GM19468 (cell line): ENCODE results near the gene ROR1.

ENCODE experiments used
- ATAC-seq: cut with Tn5 transposase; IDR thresholded peaks from one replicate; pipeline ENCODE4 v1.9.1; 2021; ENCODE audit warnings: mild to moderate bottlenecking, moderate library complexity, moderate number of reproducible peaks; ENCODE audit not compliant: unreplicated experiment; ENCODE audit errors: extremely low read depth

ROR1 gene

GRCh38 chr1:64038119-64038518, 264.3 kb downstream of the ROR1 start:
- no peak for ATAC-seq

GRCh38 chr1:64038965-64039364, 265.1 kb downstream of the ROR1 start:
- ATAC-seq = no peak

GRCh38 chr1:64039390-64039926, 265.6 kb downstream of the ROR1 start:
- ATAC-seq = no peak

- no peak for ATAC-seq
These were observed 267.7 kb downstream of the ROR1 start for GRCh38 chr1:64041371-64042131.

- ATAC-seq = no peak
These were observed 268.7 kb downstream of the ROR1 start for GRCh38 chr1:64042331-64043100.

- ATAC-seq = no peak
These were observed 269.5 kb downstream of the ROR1 start for GRCh38 chr1:64043288-64043687.

GRCh38 chr1:64043976-64044375, 270.2 kb downstream of the ROR1 start:
- no peak for ATAC-seq

GRCh38 chr1:64046243-64046642, 272.4 kb downstream of the ROR1 start:
- ATAC-seq = no peak

- no peak for ATAC-seq
These were observed 273.1 kb downstream of the ROR1 start for GRCh38 chr1:64046891-64047290.

GRCh38 chr1:64047549-64047996, 273.8 kb downstream of the ROR1 start:
- no peak for ATAC-seq

GRCh38 chr1:64049900-64050540, 276.2 kb downstream of the ROR1 start:
- ATAC-seq = no peak

GRCh38 chr1:64050601-64051000, 276.8 kb downstream of the ROR1 start:
- no peak for ATAC-seq

GRCh38 chr1:64051796-64052195, 278.0 kb downstream of the ROR1 start:
- ATAC-seq = no peak

GRCh38 chr1:64052777-64053176, 279.0 kb downstream of the ROR1 start:
- no peak for ATAC-seq

- no peak for ATAC-seq
These were observed 281.5 kb downstream of the ROR1 start for GRCh38 chr1:64055310-64055709.

- no peak for ATAC-seq
These were observed 285.7 kb downstream of the ROR1 start for GRCh38 chr1:64059556-64059955.

- ATAC-seq = no peak
These were observed 286.9 kb downstream of the ROR1 start for GRCh38 chr1:64060611-64061302.

GRCh38 chr1:64061430-64062104, 287.8 kb downstream of the ROR1 start:
- ATAC-seq = no peak

GRCh38 chr1:64062529-64062928, 288.7 kb downstream of the ROR1 start:
- no peak for ATAC-seq
